Progenitor cell of endocrine pancreas (in vitro differentiated cells): ENCODE measurements around the gene MNT. TPM values are rescaled to one million over a fixed set of nuclear protein-coding genes. Genes with fewer than 3 reads are reported as not detected.

ENCODE experiments used
- DNase-seq: peaks from one replicate; pipeline ENCODE4 v3.0.0; 2021; ENCODE audit warnings: low spot score; ENCODE audit not compliant: unreplicated experiment
- H3K27ac Mint-ChIP-seq: 2 replicates; pipeline ENCODE4 v1.8.0; 2021; ENCODE audit warnings: mild to moderate bottlenecking, moderate library complexity, mixed read lengths
- H3K27me3 Mint-ChIP-seq: 2 replicates; pipeline ENCODE4 v1.8.0; 2021; ENCODE audit warnings: mixed read lengths
- H3K36me3 Mint-ChIP-seq: 2 replicates; pipeline ENCODE4 v1.8.0; 2022; ENCODE audit warnings: mixed read lengths; ENCODE audit not compliant: insufficient read depth
- H3K4me1 Mint-ChIP-seq: 2 replicates; pipeline ENCODE4 v1.8.0; 2021; ENCODE audit warnings: low read depth, mixed read lengths
- H3K4me3 Mint-ChIP-seq: 2 replicates; pipeline ENCODE4 v1.8.0; 2021; ENCODE audit warnings: low read depth, mild to moderate bottlenecking, moderate library complexity, mixed read lengths
- H3K9me3 Mint-ChIP-seq: 2 replicates; pipeline ENCODE4 v1.8.0; 2021; ENCODE audit warnings: low read depth, mixed read lengths
- total RNA-seq: library from RNA; stranded (reverse); gene quantifications from 2 replicates; pipeline ENCODE4 v1.2.1, GENCODE V29; 2021
- TF ChIP-seq, protein P1 (sequence below): fragments of 200-600 bp; sonication (generic); IDR thresholded peaks from one replicate; pipeline ENCODE4 v1.5.0; 2021; ENCODE audit warnings: antibody characterized with exemption, mild to moderate bottlenecking; ENCODE audit not compliant: unreplicated experiment

Gene MNT
- total RNA-seq, 1 donor from 2014 or later = 32.1 TPM

DNA sequence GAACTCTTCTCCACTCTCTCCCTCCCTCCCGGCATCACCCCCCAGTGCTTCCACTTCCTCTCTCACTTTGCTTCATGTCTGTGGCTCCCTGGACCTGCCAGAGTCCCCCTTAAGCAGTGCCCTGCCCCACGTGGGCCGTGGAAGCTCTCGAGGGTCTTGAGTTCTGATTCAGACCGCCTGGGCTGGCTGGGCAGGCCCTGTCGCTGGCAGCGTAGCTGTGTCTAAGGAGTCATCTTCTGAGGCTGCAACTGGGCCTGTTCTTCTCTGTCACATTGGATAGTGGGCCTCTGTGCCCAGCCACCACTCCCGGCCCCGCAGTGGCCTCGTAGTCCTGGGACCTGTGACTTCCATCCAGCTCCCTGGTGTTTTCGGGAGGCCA lies 30.7 kb downstream of the MNT start:
- H3K4me1 Mint-ChIP-seq = no peaks in the 10 kb centered on the region
- H3K9me3 Mint-ChIP-seq = no peaks in the 10 kb centered on the region
- H3K27me3 Mint-ChIP-seq = no peaks in the 10 kb centered on the region
- H3K27ac Mint-ChIP-seq = no peak overlapping the region
- H3K36me3 Mint-ChIP-seq = peaks cover 7% of the 10 kb centered on the region
- TF ChIP-seq, protein P1, sequence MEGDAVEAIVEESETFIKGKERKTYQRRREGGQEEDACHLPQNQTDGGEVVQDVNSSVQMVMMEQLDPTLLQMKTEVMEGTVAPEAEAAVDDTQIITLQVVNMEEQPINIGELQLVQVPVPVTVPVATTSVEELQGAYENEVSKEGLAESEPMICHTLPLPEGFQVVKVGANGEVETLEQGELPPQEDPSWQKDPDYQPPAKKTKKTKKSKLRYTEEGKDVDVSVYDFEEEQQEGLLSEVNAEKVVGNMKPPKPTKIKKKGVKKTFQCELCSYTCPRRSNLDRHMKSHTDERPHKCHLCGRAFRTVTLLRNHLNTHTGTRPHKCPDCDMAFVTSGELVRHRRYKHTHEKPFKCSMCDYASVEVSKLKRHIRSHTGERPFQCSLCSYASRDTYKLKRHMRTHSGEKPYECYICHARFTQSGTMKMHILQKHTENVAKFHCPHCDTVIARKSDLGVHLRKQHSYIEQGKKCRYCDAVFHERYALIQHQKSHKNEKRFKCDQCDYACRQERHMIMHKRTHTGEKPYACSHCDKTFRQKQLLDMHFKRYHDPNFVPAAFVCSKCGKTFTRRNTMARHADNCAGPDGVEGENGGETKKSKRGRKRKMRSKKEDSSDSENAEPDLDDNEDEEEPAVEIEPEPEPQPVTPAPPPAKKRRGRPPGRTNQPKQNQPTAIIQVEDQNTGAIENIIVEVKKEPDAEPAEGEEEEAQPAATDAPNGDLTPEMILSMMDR = no peak
- H3K4me3 Mint-ChIP-seq = no peak overlapping the region
- no peak for DNase-seq

DNA sequence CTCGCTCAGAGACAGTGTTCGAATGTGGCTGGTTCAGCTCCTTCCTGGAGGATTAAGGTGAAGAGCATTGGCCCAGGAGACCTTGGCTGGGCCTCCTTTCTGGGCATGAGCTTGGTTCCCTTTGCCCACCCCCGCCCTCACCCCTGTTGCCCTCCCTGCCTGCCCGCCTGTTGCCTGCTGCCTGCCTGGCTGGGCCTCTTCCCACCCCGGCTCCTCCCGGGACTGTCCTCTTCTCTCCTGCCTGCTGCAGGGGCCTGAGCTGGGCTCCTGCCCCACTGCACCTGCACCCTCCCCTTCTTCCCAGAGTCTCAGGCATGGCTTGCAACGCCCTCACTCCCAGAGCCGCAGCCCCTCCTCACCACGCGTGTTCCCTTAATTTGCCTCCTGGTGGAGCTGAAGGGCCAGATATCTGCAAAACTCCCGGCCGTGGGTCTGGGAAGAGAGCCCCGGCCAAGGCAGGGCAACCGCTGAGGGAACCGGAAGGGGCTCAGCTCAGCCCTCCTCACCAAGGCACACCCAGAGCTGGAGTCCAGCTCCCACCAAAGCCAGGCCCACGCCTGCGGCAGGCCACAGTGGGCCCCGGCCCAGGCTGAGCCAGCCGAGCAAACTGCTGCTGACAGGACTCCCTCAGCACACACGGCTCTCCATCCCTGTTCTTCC lies 31.2 kb downstream of the MNT start:
- H3K9me3 Mint-ChIP-seq = no peaks in the 10 kb centered on the region
- DNase-seq = no peak
- no peak overlapping the region for H3K27ac Mint-ChIP-seq
- no peaks in the 10 kb centered on the region for H3K4me1 Mint-ChIP-seq
- no peak overlapping the region for H3K4me3 Mint-ChIP-seq
- peaks cover 3% of the 10 kb centered on the region for H3K36me3 Mint-ChIP-seq
- no peaks in the 10 kb centered on the region for H3K27me3 Mint-ChIP-seq
- TF ChIP-seq, protein P1 = no peak

DNA sequence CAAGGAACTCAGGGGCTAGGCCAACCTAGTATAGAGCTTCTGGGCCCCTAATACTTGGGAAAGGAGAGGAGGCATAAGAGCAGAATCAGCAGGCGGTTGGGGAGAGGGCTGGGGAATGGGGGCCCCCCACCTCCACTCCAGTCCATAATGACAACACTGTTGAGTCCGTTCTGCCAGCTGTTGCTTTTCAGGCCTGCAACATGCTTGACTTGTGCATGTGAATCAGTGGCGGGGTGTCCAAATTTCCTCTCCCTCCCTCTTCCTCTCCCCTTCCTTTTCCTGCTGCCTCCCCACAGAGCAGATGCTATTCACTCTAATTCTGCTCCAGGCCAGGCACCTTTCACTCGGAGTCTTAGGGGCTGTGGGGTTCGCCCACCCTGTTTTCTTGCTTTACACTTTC lies 31.8 kb downstream of the MNT start:
- no peak overlapping the region for H3K4me3 Mint-ChIP-seq
- DNase-seq = no peak
- H3K9me3 Mint-ChIP-seq = no peaks in the 10 kb centered on the region
- no peaks in the 10 kb centered on the region for H3K4me1 Mint-ChIP-seq
- H3K27ac Mint-ChIP-seq = no peak overlapping the region
- peaks cover 3% of the 10 kb centered on the region for H3K36me3 Mint-ChIP-seq
- TF ChIP-seq, protein P1 = no peak
- H3K27me3 Mint-ChIP-seq = no peaks in the 10 kb centered on the region

DNA sequence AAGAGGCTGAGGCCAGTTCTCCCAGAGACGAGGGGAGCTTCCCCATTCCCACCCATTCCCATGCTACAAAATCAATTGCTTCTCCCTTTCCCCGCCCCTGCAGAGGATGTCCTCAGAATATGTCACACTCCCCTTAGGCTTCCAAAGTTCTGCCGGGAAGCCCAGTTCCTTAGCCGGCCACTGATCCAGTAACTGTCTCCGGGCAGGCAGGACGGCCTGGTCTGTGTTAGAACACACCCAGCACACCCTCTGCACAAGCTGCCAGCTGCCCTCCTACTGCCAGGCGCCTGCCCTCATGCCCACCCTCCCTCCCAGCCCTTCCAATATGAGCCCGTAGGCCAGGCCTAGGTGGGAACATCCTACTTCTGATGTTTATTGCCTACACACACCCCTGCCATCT lies 32.5 kb downstream of the MNT start:
- H3K27ac Mint-ChIP-seq = no peak overlapping the region
- H3K9me3 Mint-ChIP-seq = no peaks in the 10 kb centered on the region
- no peak overlapping the region for H3K4me3 Mint-ChIP-seq
- DNase-seq = no peak
- H3K27me3 Mint-ChIP-seq = no peaks in the 10 kb centered on the region
- H3K4me1 Mint-ChIP-seq = no peaks in the 10 kb centered on the region
- peaks cover 3% of the 10 kb centered on the region for H3K36me3 Mint-ChIP-seq
- TF ChIP-seq, protein P1 = no peak

DNA sequence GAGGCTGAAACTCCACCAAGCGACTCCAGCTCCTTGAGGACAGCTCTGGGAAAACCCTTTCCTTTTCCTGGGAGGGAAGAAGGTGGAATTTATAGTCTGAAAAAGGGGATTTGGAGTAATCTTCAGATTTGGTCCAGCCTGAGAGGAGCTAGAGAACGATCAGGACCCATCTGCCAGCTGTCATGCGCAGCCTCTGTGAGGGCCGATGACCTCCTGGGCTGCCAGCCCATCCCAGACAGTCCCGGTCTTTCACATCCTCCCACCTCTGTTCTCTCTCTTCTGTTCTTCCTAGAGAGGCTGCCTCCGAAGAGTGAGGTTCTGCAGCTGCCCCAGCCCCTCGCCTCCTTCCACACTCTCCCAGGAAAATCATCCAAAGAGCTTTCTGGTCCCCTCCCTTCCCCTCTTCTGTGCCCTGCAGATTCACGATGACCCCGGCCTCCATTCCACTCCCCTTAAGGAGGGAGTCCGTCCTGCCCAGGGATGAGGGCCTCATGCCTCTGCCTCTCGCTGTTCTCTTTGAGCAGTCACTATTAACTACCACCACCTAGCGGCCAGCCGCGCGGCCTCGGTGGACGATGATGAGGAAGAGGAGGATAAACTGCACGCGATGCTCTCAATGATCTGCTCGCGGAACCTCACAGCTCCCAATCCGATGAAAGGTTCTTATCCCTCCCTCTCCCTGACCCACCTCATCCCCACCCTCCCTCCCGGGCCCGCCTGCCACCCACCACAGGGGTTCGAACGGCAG lies 33.9 kb downstream of the MNT start:
- peaks cover 5% of the 10 kb centered on the region for H3K36me3 Mint-ChIP-seq
- H3K27me3 Mint-ChIP-seq = no peaks in the 10 kb centered on the region
- no peak overlapping the region for H3K27ac Mint-ChIP-seq
- no peaks in the 10 kb centered on the region for H3K4me1 Mint-ChIP-seq
- H3K4me3 Mint-ChIP-seq = no peak overlapping the region
- H3K9me3 Mint-ChIP-seq = no peaks in the 10 kb centered on the region
- TF ChIP-seq, protein P1 = peak; percentile 30
- DNase-seq = no peak
